Stimulated activated naive CD8-positive, alpha-beta T cell treated with anti-CD3 and anti-CD28 coated beads, Interleukin-15, Interleukin-2, amounts not matched to agents 100 ng/mL and 50 ng/mL, for 24 hours (primary cell): Measurements from ENCODE around the gene FGFR2.

Experiments used
- H3K27ac Mint-ChIP-seq: one replicate; pipeline ENCODE4 v1.8.0; 2021; ENCODE audit warnings: mild to moderate bottlenecking, mixed read lengths
- H3K27me3 Mint-ChIP-seq: one replicate; pipeline ENCODE4 v1.8.0; 2021; ENCODE audit warnings: mixed read lengths
- H3K36me3 Mint-ChIP-seq: one replicate; pipeline ENCODE4 v1.8.0; 2021; ENCODE audit warnings: low read depth, mixed read lengths
- H3K4me1 Mint-ChIP-seq: one replicate; pipeline ENCODE4 v1.8.0; 2021; ENCODE audit warnings: low read depth, mixed read lengths
- H3K4me3 Mint-ChIP-seq: one replicate; pipeline ENCODE4 v1.8.0; 2021; ENCODE audit warnings: mild to moderate bottlenecking, mixed read lengths
- H3K9me3 Mint-ChIP-seq: one replicate; pipeline ENCODE4 v1.8.0; 2021; ENCODE audit warnings: mixed read lengths

The FGFR2 gene

GRCh38 chr10:121519411-121519810 lies 78.8 kb downstream of the FGFR2 start:
- Mint-ChIP-seq H3K4me3 (no peak overlapping the region), H3K9me3 (peaks cover 4% of the 10 kb centered on the region), H3K27ac (no peak overlapping the region), H3K27me3 (no peaks in the 10 kb centered on the region), H3K4me1 (no peaks in the 10 kb centered on the region), H3K36me3 (no peaks in the 10 kb centered on the region)

- Mint-ChIP-seq H3K27me3 (no peaks in the 10 kb centered on the region), H3K4me1 (no peaks in the 10 kb centered on the region), H3K9me3 (peaks cover 4% of the 10 kb centered on the region), H3K36me3 (no peaks in the 10 kb centered on the region), H3K27ac (no peak overlapping the region), H3K4me3 (no peak overlapping the region)
Measured at GRCh38 chr10:121518333-121518732, 79.9 kb downstream of the FGFR2 start.

GRCh38 chr10:121516093-121516865 lies 82.0 kb downstream of the FGFR2 start:
- H3K27me3 Mint-ChIP-seq: no peaks in the 10 kb centered on the region
- H3K4me1 Mint-ChIP-seq: no peaks in the 10 kb centered on the region
- H3K27ac Mint-ChIP-seq: no peak overlapping the region
- H3K36me3 Mint-ChIP-seq: no peaks in the 10 kb centered on the region
- H3K4me3 Mint-ChIP-seq: no peak overlapping the region
- H3K9me3 Mint-ChIP-seq: no peaks in the 10 kb centered on the region

DNA sequence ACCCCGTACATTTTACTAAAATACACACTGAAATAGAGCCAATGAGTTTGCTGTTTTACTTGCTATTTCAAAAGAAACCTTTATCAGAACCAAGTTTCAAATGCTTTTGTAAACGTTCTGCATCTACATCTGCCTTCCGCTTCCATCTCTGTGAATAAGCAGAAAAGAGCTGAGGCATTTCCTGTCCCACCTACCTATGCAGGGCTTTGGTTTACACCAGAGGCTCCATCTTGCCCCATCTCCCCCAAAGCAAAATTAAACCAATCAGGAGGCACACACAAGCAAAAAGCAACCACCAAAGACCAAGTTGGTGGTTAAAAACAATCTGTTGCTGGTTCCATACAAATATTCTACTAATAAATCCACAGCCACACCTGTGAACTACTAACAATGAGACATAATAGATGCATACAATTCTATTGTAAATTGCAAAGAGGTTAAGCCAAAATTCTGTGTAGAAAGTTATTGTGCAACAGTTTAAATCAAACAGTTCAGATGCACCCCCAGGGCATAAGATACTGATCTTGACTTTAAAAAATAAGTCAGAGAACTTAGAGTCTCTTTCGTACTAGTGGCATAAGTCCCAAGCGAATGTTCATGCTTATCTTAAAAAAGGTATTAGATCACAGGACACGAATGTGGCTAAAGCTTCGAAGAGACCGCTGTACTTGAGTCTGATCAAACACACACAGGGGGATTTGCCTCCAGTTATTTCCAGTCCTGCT lies 83.9 kb downstream of the FGFR2 start:
- Mint-ChIP-seq H3K27me3 (no peaks in the 10 kb centered on the region), H3K36me3 (no peaks in the 10 kb centered on the region), H3K4me1 (no peaks in the 10 kb centered on the region), H3K27ac (no peak overlapping the region), H3K4me3 (no peak overlapping the region), H3K9me3 (no peaks in the 10 kb centered on the region)

DNA sequence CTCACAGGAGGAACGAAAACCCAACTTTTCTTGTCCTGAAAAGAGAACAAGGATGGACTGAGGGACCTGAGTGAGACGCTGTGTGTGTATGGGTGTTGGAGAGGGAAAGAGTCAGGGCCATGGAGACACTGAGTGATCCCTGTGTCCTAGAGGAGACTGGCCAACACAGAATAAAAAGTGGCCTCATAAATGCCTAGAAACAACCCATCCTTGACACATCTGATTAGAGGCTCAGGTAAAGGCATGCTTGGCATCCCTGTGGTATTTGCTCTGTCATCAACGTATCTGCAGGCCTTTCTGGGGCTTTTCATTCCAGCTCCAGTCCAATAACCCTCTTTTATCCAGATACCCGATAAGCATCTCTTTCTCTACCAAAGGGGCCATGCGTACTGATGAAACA lies 86.3 kb downstream of the FGFR2 start:
- no peaks in the 10 kb centered on the region for H3K27me3 Mint-ChIP-seq
- no peak overlapping the region for H3K4me3 Mint-ChIP-seq
- no peaks in the 10 kb centered on the region for H3K9me3 Mint-ChIP-seq
- no peak overlapping the region for H3K27ac Mint-ChIP-seq
- H3K4me1 Mint-ChIP-seq: no peaks in the 10 kb centered on the region
- no peaks in the 10 kb centered on the region for H3K36me3 Mint-ChIP-seq

DNA sequence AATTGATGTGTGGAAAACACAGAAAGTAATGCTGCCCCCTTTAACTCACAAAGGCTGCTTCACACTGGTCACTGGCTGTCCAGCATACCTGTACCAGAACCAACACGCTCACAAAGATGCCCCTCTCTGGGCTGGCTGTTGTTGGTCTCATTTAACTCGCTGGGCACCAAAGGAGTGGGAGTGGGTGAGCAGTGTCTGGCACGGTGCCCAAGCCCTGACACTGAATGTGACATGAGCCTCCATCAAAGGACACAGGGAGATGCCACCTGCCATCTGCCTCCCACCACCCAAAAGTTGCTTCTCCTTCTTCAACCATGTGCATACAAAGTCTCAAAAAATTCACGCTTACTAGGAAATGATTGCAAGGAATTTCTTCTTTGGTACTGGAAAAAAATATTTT lies 86.8 kb downstream of the FGFR2 start:
- no peak overlapping the region for H3K4me3 Mint-ChIP-seq
- no peaks in the 10 kb centered on the region for H3K27me3 Mint-ChIP-seq
- H3K9me3 Mint-ChIP-seq: no peaks in the 10 kb centered on the region
- H3K36me3 Mint-ChIP-seq: no peaks in the 10 kb centered on the region
- no peaks in the 10 kb centered on the region for H3K4me1 Mint-ChIP-seq
- H3K27ac Mint-ChIP-seq: no peak overlapping the region

- H3K27ac Mint-ChIP-seq: no peak overlapping the region
- no peaks in the 10 kb centered on the region for H3K27me3 Mint-ChIP-seq
- no peak overlapping the region for H3K4me3 Mint-ChIP-seq
- H3K36me3 Mint-ChIP-seq: no peaks in the 10 kb centered on the region
- no peaks in the 10 kb centered on the region for H3K9me3 Mint-ChIP-seq
- no peaks in the 10 kb centered on the region for H3K4me1 Mint-ChIP-seq
Measured at GRCh38 chr10:121510201-121510771, 88.0 kb downstream of the FGFR2 start.

GRCh38 chr10:121509796-121510195 lies 88.4 kb downstream of the FGFR2 start:
- Mint-ChIP-seq H3K9me3 (no peaks in the 10 kb centered on the region), H3K27me3 (no peaks in the 10 kb centered on the region), H3K27ac (no peak overlapping the region), H3K36me3 (no peaks in the 10 kb centered on the region), H3K4me1 (no peaks in the 10 kb centered on the region), H3K4me3 (no peak overlapping the region)

GRCh38 chr10:121509112-121509511 lies 89.1 kb downstream of the FGFR2 start:
- H3K4me3 Mint-ChIP-seq: no peak overlapping the region
- H3K36me3 Mint-ChIP-seq: no peaks in the 10 kb centered on the region
- no peaks in the 10 kb centered on the region for H3K4me1 Mint-ChIP-seq
- no peak overlapping the region for H3K27ac Mint-ChIP-seq
- no peaks in the 10 kb centered on the region for H3K27me3 Mint-ChIP-seq
- no peaks in the 10 kb centered on the region for H3K9me3 Mint-ChIP-seq

- no peak overlapping the region for H3K4me3 Mint-ChIP-seq
- H3K9me3 Mint-ChIP-seq: no peaks in the 10 kb centered on the region
- H3K36me3 Mint-ChIP-seq: no peaks in the 10 kb centered on the region
- H3K27ac Mint-ChIP-seq: no peak overlapping the region
- H3K27me3 Mint-ChIP-seq: no peaks in the 10 kb centered on the region
- no peaks in the 10 kb centered on the region for H3K4me1 Mint-ChIP-seq
Measured at GRCh38 chr10:121503587-121504051, 94.6 kb downstream of the FGFR2 start.

- Mint-ChIP-seq H3K27ac (no peak overlapping the region), H3K4me3 (no peak overlapping the region), H3K36me3 (no peaks in the 10 kb centered on the region), H3K9me3 (no peaks in the 10 kb centered on the region), H3K27me3 (no peaks in the 10 kb centered on the region), H3K4me1 (no peaks in the 10 kb centered on the region)
Measured at GRCh38 chr10:121501796-121502195, 96.4 kb downstream of the FGFR2 start.

GRCh38 chr10:121500701-121501332 lies 97.4 kb downstream of the FGFR2 start:
- no peak overlapping the region for H3K4me3 Mint-ChIP-seq
- no peaks in the 10 kb centered on the region for H3K9me3 Mint-ChIP-seq
- no peaks in the 10 kb centered on the region for H3K27me3 Mint-ChIP-seq
- H3K36me3 Mint-ChIP-seq: no peaks in the 10 kb centered on the region
- no peak overlapping the region for H3K27ac Mint-ChIP-seq
- no peaks in the 10 kb centered on the region for H3K4me1 Mint-ChIP-seq

GRCh38 chr10:121497513-121498470 lies 100.5 kb downstream of the FGFR2 start:
- Mint-ChIP-seq H3K9me3 (no peaks in the 10 kb centered on the region), H3K36me3 (no peaks in the 10 kb centered on the region), H3K27me3 (no peaks in the 10 kb centered on the region), H3K4me3 (no peak overlapping the region), H3K4me1 (no peaks in the 10 kb centered on the region), H3K27ac (no peak overlapping the region)

DNA sequence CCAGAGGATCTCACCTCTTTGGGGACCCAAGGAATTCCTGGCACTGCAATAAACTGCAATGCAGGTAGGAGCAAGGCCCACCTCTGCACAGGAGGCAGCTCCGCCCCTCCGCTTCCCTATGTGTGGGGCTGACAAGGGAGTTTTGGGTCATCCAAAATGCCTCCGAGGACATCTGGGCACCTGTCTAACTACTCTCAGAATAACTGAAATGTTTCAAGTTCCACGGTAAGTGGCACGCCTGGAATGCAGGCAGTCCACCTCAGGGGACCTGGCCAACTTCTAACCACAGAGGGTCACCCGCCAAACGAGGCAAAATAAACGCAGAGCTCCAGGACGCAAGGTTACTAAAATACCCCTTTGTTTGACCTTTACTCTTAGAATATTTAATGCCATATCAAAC lies 102.5 kb downstream of the FGFR2 start:
- Mint-ChIP-seq H3K27ac (no peak overlapping the region), H3K4me1 (no peaks in the 10 kb centered on the region), H3K9me3 (no peaks in the 10 kb centered on the region), H3K4me3 (no peak overlapping the region), H3K27me3 (no peaks in the 10 kb centered on the region), H3K36me3 (no peaks in the 10 kb centered on the region)
